Endothelial cell of umbilical vein (primary cell): ENCODE data around the gene P3H2. TPM values are rescaled to one million over a fixed set of nuclear protein-coding genes. Genes with fewer than 3 reads are reported as not detected.

ENCODE experiments used
- BruUV-seq: library from RNA; stranded (reverse); fragments of 400-500 nt; replicated peaks from 2 replicates; lab custom pipeline; 2021; lab: Mats Ljungman, UMichigan
- CTCF ChIA-PET: fragments of 300-600, 350-600 bp; sonication (Branson Sonifier 250); formaldehyde crosslinking; loops from one replicate; lab custom pipeline; 2021; ENCODE audit warnings: antibody characterized with exemption, inconsistent platforms; lab: Charles Lee
- POLR2A ChIA-PET: fragments of 300-600, 350-600 bp; sonication (Branson Sonifier 250); formaldehyde crosslinking; loops from one replicate; lab custom pipeline; 2021; ENCODE audit warnings: antibody characterized with exemption, inconsistent platforms; lab: Charles Lee
- DNase-seq: peaks from one replicate; pipeline ENCODE4 v3.0.0-alpha.2; 2011; ENCODE audit warnings: low read depth, low spot score
- FAIRE-seq: peaks from 2 replicates; lab custom pipeline; 2011; peaks lifted over from hg19 to GRCh38; lab: Jason Lieb, UNC
- H2AFZ ChIP-seq: 2 replicates; pipeline ENCODE4 v1.6.0; 2012; ENCODE audit warnings: low read depth, low read length, control low read depth, inconsistent platforms
- H3K27ac ChIP-seq: 2 replicates; pipeline ENCODE4 v1.5.1; 2011; ENCODE audit warnings: low read depth, mild to moderate bottlenecking, control low read depth, low read length, moderate library complexity; ENCODE audit not compliant: insufficient read depth
- H3K27me3 ChIP-seq, 2 experiments: 2 replicates each; pipeline versions ENCODE4 v1.6.0 to v1.6.1; 2011; ENCODE audit warnings: low read length in 2 of 2, mixed read lengths in 1 of 2; ENCODE audit not compliant: control insufficient read depth in 2 of 2, insufficient read depth in 2 of 2
- H3K36me3 ChIP-seq, 2 experiments: 2 replicates in 1 of 2; 3 replicates in 1 of 2; pipeline ENCODE4 v1.5.1; 2011; ENCODE audit warnings: low read length in 2 of 2, mild to moderate bottlenecking in 1 of 2, moderate library complexity in 1 of 2; ENCODE audit not compliant: control insufficient read depth in 2 of 2, insufficient read depth in 2 of 2; ENCODE audit errors: extremely low read depth in 1 of 2
- H3K4me1 ChIP-seq: 3 replicates; pipeline ENCODE4 v1.5.1; 2011; ENCODE audit warnings: mild to moderate bottlenecking, low read length; ENCODE audit not compliant: control insufficient read depth, insufficient read depth; ENCODE audit errors: extremely low read depth
- H3K4me2 ChIP-seq: 2 replicates; pipeline ENCODE4 v1.6.1; 2011; ENCODE audit warnings: low read length, control low read depth, mixed read lengths; ENCODE audit not compliant: insufficient read depth
- H3K4me3 ChIP-seq, 3 experiments: fragments of 200-600 bp in 1 of 3; sonication (generic), shearing (Covaris generic) in 1 of 3; replicated peaks in 1 of 3; 2 replicates each; pipeline ENCODE4 v1.5.1; 2011 to 2016; ENCODE audit warnings: control low read depth in 3 of 3, low read length in 3 of 3, mild to moderate bottlenecking in 2 of 3, inconsistent platforms in 1 of 3, low read depth in 1 of 3, moderate library complexity in 1 of 3; ENCODE audit not compliant: insufficient read depth in 1 of 3
- H3K79me2 ChIP-seq: 2 replicates; pipeline ENCODE4 v1.6.0; 2012; ENCODE audit warnings: low read length, inconsistent platforms; ENCODE audit not compliant: control insufficient read depth, insufficient read depth
- H3K9ac ChIP-seq: replicated peaks from 2 replicates; pipeline ENCODE3; 2011; ENCODE audit warnings: low read length, control low read depth; ENCODE audit not compliant: insufficient read depth; ENCODE audit errors: extremely low read depth
- H3K9me1 ChIP-seq: replicated peaks from 3 replicates; pipeline ENCODE4 v1.6.0; 2011; ENCODE audit warnings: mild to moderate bottlenecking, low read length; ENCODE audit not compliant: control insufficient read depth, insufficient read depth; ENCODE audit errors: extremely low read depth
- H3K9me3 ChIP-seq: replicated peaks from 2 replicates; pipeline ENCODE4 v1.5.1; 2012; ENCODE audit warnings: low read length, inconsistent platforms; ENCODE audit not compliant: control insufficient read depth, insufficient read depth
- H4K20me1 ChIP-seq: replicated peaks from 2 replicates; pipeline ENCODE3; 2011; ENCODE audit warnings: mild to moderate bottlenecking, low read length; ENCODE audit not compliant: control insufficient read depth, insufficient read depth; ENCODE audit errors: extremely low read depth
- CTCF ChIP-seq, 2 donors: IDR thresholded peaks; 1 replicate in 1 of 2; 2 replicates in 1 of 2; pipeline ENCODE4 v1.5.1; 2011; ENCODE audit warnings: low read length in 2 of 2, mild to moderate bottlenecking in 2 of 2, moderate library complexity in 2 of 2, control low read depth in 1 of 2, inconsistent platforms in 1 of 2, low read depth in 1 of 2; ENCODE audit not compliant: insufficient read depth in 1 of 2; ENCODE audit errors: extremely low read depth in 1 of 2
- EZH2 ChIP-seq: IDR thresholded peaks from 2 replicates; pipeline ENCODE4 v1.6.1; 2012; ENCODE audit warnings: borderline replicate concordance, low read depth, mild to moderate bottlenecking, moderate library complexity, low read length, inconsistent platforms; ENCODE audit not compliant: severe bottlenecking
- FOS ChIP-seq: IDR thresholded peaks from 2 replicates; pipeline ENCODE4 v1.6.1; 2011; ENCODE audit warnings: mild to moderate bottlenecking, low read length, moderate library complexity, borderline replicate concordance; ENCODE audit not compliant: insufficient read depth
- GATA2 ChIP-seq: IDR thresholded peaks from 2 replicates; pipeline ENCODE4 v1.7.0; 2011; ENCODE audit warnings: low read depth, mild to moderate bottlenecking, moderate library complexity, mixed read lengths, low read length; ENCODE audit not compliant: insufficient read length, insufficient read depth
- JUN ChIP-seq: IDR thresholded peaks from 2 replicates; pipeline ENCODE4 v1.6.1; 2011; ENCODE audit warnings: borderline replicate concordance, low read depth; ENCODE audit not compliant: insufficient read length, insufficient read depth
- MAX ChIP-seq: IDR thresholded peaks from 2 replicates; pipeline ENCODE4 v1.6.1; 2011; ENCODE audit not compliant: insufficient read depth, insufficient read length
- MYC ChIP-seq: IDR thresholded peaks from one replicate; pipeline ENCODE4 v1.6.1; 2011; ENCODE audit warnings: mild to moderate bottlenecking, low read depth, low read length
- POLR2A ChIP-seq: IDR thresholded peaks from 2 replicates; pipeline ENCODE4 v1.6.1; 2012; ENCODE audit warnings: low read depth, mild to moderate bottlenecking, control low read depth, low read length
- POLR2AphosphoS5 ChIP-seq: IDR thresholded peaks from 2 replicates; pipeline ENCODE4 v1.6.1; 2012; ENCODE audit warnings: low read depth, mild to moderate bottlenecking, control low read depth, low read length, moderate library complexity; ENCODE audit not compliant: insufficient read depth
- dilution Hi-C: fragments of 300-500 bp; cut with MboI; formaldehyde crosslinking; loops from one replicate; pipeline ENCODE4 v1.15.0; 2019; ENCODE audit warnings: low sequenced_read_pairs; ENCODE audit not compliant: extremely low pct_ligation_motif_present
- intact Hi-C: fragments of 100-400 bp; cut with micrococcal nuclease; formaldehyde crosslinking; loops from one replicate; pipeline ENCODE4 v1.10.0; 2022
- polyA plus RNA-seq, 4 experiments: library from polyadenylated mRNA; depleted of rRNA in 3 of 4; stranded (reverse) in 3 of 4; unstranded in 1 of 4; fragments of >200 nt; gene quantifications; 2 replicates each; pipeline versions ENCODE4 v1.2.1 to v1.2.3, GENCODE V29; 2011 to 2012; ENCODE audit warnings: missing spikeins in 1 of 4
- total RNA-seq: library from RNA; stranded (reverse); gene quantifications from 2 replicates; pipeline ENCODE4 v1.2.3, GENCODE V29; 2021

The P3H2 gene
- total and polyA plus RNA-seq, 2 donors (not counting 3 experiments of a cell fraction or from before 2014, with no cell fraction given), result 6.6 to 6.8 TPM

GRCh38 chr3:190055773-190056172 is 64.9 kb downstream of the P3H2 start:
- Histone ChIP-seq H3K4me3 (no peak overlapping the region), H3K9me3 (no peaks in the 10 kb centered on the region), H3K27me3 (no peaks in the 10 kb centered on the region), H4K20me1 (no peaks in the 10 kb centered on the region), H3K27ac (no peak overlapping the region), H3K9me1 (no peaks in the 10 kb centered on the region), H3K4me1 (peaks cover 18% of the 10 kb centered on the region), H3K9ac (no peak overlapping the region), H3K4me2 (no peak overlapping the region), H3K36me3 (no peaks in the 10 kb centered on the region), H2AFZ (no peak overlapping the region), H3K79me2 (no peaks in the 10 kb centered on the region)
- DNase-seq (no peak), FAIRE-seq (no peak)
- dilution Hi-C loops (no loop called here), intact Hi-C loops (no loop called here)
- TF ChIP-seq POLR2AphosphoS5, result no peak
- TF ChIP-seq FOS, result no peak
- no peak for TF ChIP-seq EZH2
- no peak for TF ChIP-seq POLR2A
- TF ChIP-seq JUN, result no peak
- TF ChIP-seq MYC, result no peak
- TF ChIP-seq MAX, result no peak
- TF ChIP-seq GATA2, result no peak
- no peak for TF ChIP-seq CTCF (IDR thresholded peaks at IDR 0.05; ENCODE audit: extremely low read depth in 1 of 2, insufficient read depth in 1 of 2, low read depth in 1 of 2, low read length in 2 of 2)
- ChIA-PET POLR2A (no interaction called here), CTCF (interaction anchor here (1.4 kb wide), 1 partner anchor 19 kb away, joined by 3 read pairs; no protein-coding TSS in a partner anchor)
- no TSS peak for BruUV-seq
